Keratinocyte (primary cell): Measurements from ENCODE around the gene AKR7A3. TPM values are rescaled to one million over a fixed set of nuclear protein-coding genes. Genes with fewer than 3 reads are reported as not detected.

Source experiments
- DNase-seq: peaks from one replicate; pipeline ENCODE4 v3.0.0-alpha.2; 2011; ENCODE audit warnings: low read depth, missing footprints, low spot score
- FAIRE-seq: peaks from 2 replicates; lab custom pipeline; 2011; peaks lifted over from hg19 to GRCh38; lab: Jason Lieb, UNC
- H2AFZ ChIP-seq: 2 replicates; pipeline ENCODE4 v1.6.0; 2012; ENCODE audit warnings: low read length, control low read depth, inconsistent platforms; ENCODE audit not compliant: control insufficient read depth
- H3K27ac ChIP-seq: 2 replicates; pipeline ENCODE4 v1.5.1; 2011; ENCODE audit warnings: low read length; ENCODE audit not compliant: control insufficient read depth, insufficient read depth
- H3K27me3 ChIP-seq: 3 replicates; pipeline ENCODE4 v1.6.0; 2011; ENCODE audit warnings: low read length; ENCODE audit not compliant: control insufficient read depth, insufficient read depth; ENCODE audit errors: extremely low read depth
- H3K36me3 ChIP-seq, 2 experiments: 2 replicates in 1 of 2; 3 replicates in 1 of 2; pipeline ENCODE4 v1.5.1; 2011; ENCODE audit warnings: low read length in 2 of 2, mild to moderate bottlenecking in 1 of 2; ENCODE audit not compliant: control insufficient read depth in 2 of 2, insufficient read depth in 2 of 2; ENCODE audit errors: extremely low read depth in 1 of 2
- H3K4me1 ChIP-seq: 3 replicates; pipeline ENCODE4 v1.5.1; 2011; ENCODE audit warnings: low read length; ENCODE audit not compliant: control insufficient read depth, insufficient read depth; ENCODE audit errors: extremely low read depth
- H3K4me2 ChIP-seq: 3 replicates; pipeline ENCODE4 v1.6.0; 2011; ENCODE audit warnings: low read depth, low read length; ENCODE audit not compliant: control insufficient read depth, insufficient read depth; ENCODE audit errors: extremely low read depth
- H3K4me3 ChIP-seq, 3 experiments: fragments of 200-600 bp in 1 of 3; sonication (generic) in 1 of 3; 2 replicates in 2 of 3; 3 replicates in 1 of 3; pipeline ENCODE4 v1.5.1; 2011 to 2016; ENCODE audit warnings: low read length in 3 of 3, mild to moderate bottlenecking in 3 of 3, control low read depth in 2 of 3, inconsistent platforms in 1 of 3, low read depth in 1 of 3, mixed read lengths in 1 of 3, mixed run types in 1 of 3, moderate library complexity in 1 of 3; ENCODE audit not compliant: control insufficient read depth in 2 of 3, insufficient read depth in 2 of 3; ENCODE audit errors: extremely low read depth in 1 of 3
- H3K79me2 ChIP-seq: 2 replicates; pipeline ENCODE4 v1.6.0; 2012; ENCODE audit warnings: low read length; ENCODE audit not compliant: control insufficient read depth, insufficient read depth
- H3K9ac ChIP-seq: 3 replicates; pipeline ENCODE4 v1.6.0; 2011; ENCODE audit warnings: low read length; ENCODE audit not compliant: control insufficient read depth, insufficient read depth; ENCODE audit errors: extremely low read depth
- H3K9me1 ChIP-seq: 3 replicates; pipeline ENCODE4 v1.6.0; 2011; ENCODE audit warnings: low read length; ENCODE audit not compliant: control insufficient read depth, insufficient read depth; ENCODE audit errors: extremely low read depth
- H3K9me3 ChIP-seq: 2 replicates; pipeline ENCODE4 v1.5.1; 2012; ENCODE audit warnings: low read depth, low read length; ENCODE audit not compliant: control insufficient read depth
- H4K20me1 ChIP-seq: 3 replicates; pipeline ENCODE4 v1.6.0; 2011; ENCODE audit warnings: low read length; ENCODE audit not compliant: control insufficient read depth, insufficient read depth; ENCODE audit errors: extremely low read depth
- EZH2 ChIP-seq: IDR thresholded peaks from one replicate; pipeline ENCODE4 v1.6.1; 2012; ENCODE audit warnings: inconsistent platforms, mild to moderate bottlenecking, low read length, moderate library complexity
- dilution Hi-C: fragments of 300-500 bp; cut with MboI; formaldehyde crosslinking; loops from one replicate; pipeline ENCODE4 v1.7.0; 2020; ENCODE audit warnings: low sequenced_read_pairs; ENCODE audit not compliant: extremely low pct_ligation_motif_present
- polyA plus RNA-seq, 5 experiments: library from polyadenylated mRNA; depleted of rRNA in 3 of 5; stranded (reverse) in 3 of 5; stranded (forward) in 1 of 5; unstranded in 1 of 5; fragments of >200 nt; gene quantifications; 1 replicate in 1 of 5; 2 replicates in 3 of 5; 3 replicates in 1 of 5; pipeline versions ENCODE4 v1.2.1 to v1.2.3, GENCODE V29; 2011 to 2012; ENCODE audit warnings: missing spikeins in 2 of 5, low read depth in 1 of 5, low replicate concordance in 1 of 5
- TF ChIP-seq, protein P1 (sequence below), 3 experiments: IDR thresholded peaks in 1 of 3; conservative IDR thresholded peaks in 1 of 3; optimal IDR thresholded peaks in 1 of 3; 2 replicates in 2 of 3; 3 replicates in 1 of 3; pipeline versions ENCODE3 to v1.5.1; 2011; ENCODE audit warnings: low read length in 3 of 3, mild to moderate bottlenecking in 3 of 3, moderate library complexity in 2 of 3, control low read depth in 1 of 3, inconsistent platforms in 1 of 3; ENCODE audit not compliant: insufficient read depth in 2 of 3; ENCODE audit errors: extremely low read depth in 1 of 3

The AKR7A3 gene
- polyA plus RNA-seq, 1 donor (not counting 4 experiments of a cell fraction or from before 2014, with no cell fraction given): 0.17 TPM

DNA sequence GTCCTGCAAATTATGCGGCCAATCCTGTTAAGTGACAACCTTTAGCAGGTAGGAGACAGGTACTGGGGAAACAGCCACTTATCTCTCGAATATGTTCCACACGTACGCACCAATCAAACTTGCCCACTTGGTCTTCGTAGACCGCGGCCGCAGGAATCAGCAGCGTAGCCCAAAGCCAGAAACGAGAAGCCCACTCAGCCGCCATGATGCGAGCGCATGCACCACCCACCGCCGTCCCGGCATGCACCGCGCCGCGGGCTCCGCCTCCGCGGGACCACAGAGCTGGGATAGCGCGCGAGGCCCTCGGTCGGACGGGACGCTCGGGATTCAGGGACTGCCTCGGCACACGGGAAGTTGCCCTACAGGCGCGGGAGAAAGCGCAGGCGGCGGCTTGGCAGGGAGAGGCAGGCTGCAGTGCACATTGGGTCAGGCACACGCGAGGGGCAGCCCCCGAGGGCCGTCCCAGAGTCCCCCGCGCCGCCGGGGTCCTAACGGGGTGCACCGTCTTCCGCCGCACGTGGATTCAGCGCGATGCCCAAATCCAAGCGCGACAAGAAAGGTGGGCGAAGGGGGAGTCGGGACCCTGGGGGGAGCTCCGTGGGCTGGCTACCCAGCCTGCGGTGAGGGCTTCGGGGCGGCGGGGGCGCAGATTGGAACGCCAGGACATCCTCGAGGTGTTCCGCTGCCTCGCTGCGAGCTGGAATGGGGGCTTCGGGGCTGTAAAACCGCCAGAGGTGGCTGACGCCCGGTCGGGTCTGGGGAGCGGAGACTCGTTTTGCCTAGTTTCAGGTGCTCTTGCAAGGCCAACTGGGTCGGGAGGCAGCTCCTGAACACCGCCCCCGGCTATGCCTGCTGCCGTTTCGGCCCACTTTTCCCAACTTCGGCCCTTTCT is 37.0 kb downstream of the AKR7A3 start, which contains the start of the genes EMC1 and MRTO4:
EMC1 (minus strand) TSS at position 220 of the 892 bp plus-strand sequence; CDS start at position 205, 15 bp downstream.
MRTO4 (plus strand) TSS at position 501 of the 892 bp plus-strand sequence; CDS start at position 532, 31 bp downstream.
- H3K9ac ChIP-seq: peak within 1 kb of the TSS; percentile 97
- dilution Hi-C loops: no loop called here
- H3K9me1 ChIP-seq: peaks cover 3% of the 10 kb centered on the region
- no peaks in the 10 kb centered on the region for H3K9me3 ChIP-seq
- H3K27me3 ChIP-seq: no peaks in the 10 kb centered on the region
- H2AFZ ChIP-seq: peak within 1 kb of the TSS; percentile 98
- peaks cover 5 to 19% of the 10 kb centered on the region in 2 experiments for H3K36me3 ChIP-seq
- peak within 1 kb of the TSS; percentile 89 for H3K27ac ChIP-seq
- no peak for TF ChIP-seq EZH2
- TF ChIP-seq, protein P1, sequence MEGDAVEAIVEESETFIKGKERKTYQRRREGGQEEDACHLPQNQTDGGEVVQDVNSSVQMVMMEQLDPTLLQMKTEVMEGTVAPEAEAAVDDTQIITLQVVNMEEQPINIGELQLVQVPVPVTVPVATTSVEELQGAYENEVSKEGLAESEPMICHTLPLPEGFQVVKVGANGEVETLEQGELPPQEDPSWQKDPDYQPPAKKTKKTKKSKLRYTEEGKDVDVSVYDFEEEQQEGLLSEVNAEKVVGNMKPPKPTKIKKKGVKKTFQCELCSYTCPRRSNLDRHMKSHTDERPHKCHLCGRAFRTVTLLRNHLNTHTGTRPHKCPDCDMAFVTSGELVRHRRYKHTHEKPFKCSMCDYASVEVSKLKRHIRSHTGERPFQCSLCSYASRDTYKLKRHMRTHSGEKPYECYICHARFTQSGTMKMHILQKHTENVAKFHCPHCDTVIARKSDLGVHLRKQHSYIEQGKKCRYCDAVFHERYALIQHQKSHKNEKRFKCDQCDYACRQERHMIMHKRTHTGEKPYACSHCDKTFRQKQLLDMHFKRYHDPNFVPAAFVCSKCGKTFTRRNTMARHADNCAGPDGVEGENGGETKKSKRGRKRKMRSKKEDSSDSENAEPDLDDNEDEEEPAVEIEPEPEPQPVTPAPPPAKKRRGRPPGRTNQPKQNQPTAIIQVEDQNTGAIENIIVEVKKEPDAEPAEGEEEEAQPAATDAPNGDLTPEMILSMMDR (optimal IDR thresholded peaks at IDR 0.05 in 1 of 3, IDR thresholded peaks at IDR 0.05 in 1 of 3, conservative IDR thresholded peaks at IDR 0.05 in 1 of 3; ENCODE audit: extremely low read depth in 1 of 3, insufficient read depth in 2 of 3, low read length in 3 of 3): no peak
- FAIRE-seq: no peak
- DNase-seq: no peak
- peak within 1 kb of the TSS; percentile 73 for H3K4me2 ChIP-seq
- peaks cover 96% of the 10 kb centered on the region for H3K79me2 ChIP-seq
- H3K4me3 ChIP-seq: peak within 1 kb of the TSS; percentile 89 to 92 (median 92)
- H4K20me1 ChIP-seq: peaks cover 10% of the 10 kb centered on the region
- H3K4me1 ChIP-seq: peaks cover 19% of the 10 kb centered on the region

DNA sequence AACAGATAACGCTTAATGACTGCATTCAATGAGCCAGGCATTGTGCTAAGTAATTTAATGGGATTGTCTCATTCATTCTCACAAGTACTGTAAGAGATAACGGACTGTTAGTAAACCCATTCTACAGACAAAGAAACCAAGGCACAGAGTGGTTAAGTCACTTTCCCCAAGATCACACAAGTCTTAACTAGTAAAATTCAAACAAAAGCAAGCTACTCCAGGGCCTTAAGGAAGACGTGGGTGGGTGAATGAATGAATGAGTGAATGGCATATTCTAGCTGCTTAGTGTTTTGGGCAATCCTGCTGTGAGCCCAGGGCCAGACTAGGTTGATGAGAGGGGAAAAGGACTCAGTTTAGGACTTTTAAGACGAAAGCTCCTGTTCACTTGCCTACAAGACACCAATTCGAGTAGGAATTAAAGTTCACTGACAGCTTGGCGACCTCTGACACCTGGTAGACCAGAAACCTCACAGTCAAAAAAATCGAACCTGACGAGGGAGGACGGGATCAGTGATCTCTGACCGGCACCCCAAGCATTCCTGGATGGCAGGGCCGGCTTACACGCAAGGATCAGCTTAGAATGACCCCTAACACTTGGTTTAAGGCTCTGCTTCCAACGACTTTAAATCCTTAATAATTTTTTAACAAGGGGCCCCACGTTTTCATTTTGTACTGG is 37.8 kb downstream of the AKR7A3 start:
- Histone ChIP-seq H3K9me1 (peaks cover 3% of the 10 kb centered on the region), H3K27me3 (no peaks in the 10 kb centered on the region), H3K9me3 (no peaks in the 10 kb centered on the region), H3K36me3 (peaks cover 3 to 13% of the 10 kb centered on the region in 2 experiments), H2AFZ (peak overlapping the region; percentile 98), H3K27ac (peak overlapping the region; percentile 89), H3K4me3 (peak overlapping the region; percentile 89 to 92 (median 92)), H3K9ac (peak overlapping the region; percentile 97), H3K4me1 (peaks cover 19% of the 10 kb centered on the region), H4K20me1 (peaks cover 7% of the 10 kb centered on the region), H3K4me2 (peak overlapping the region; percentile 73), H3K79me2 (peaks cover 97% of the 10 kb centered on the region)
- DNase-seq: no peak
- no peak for TF ChIP-seq EZH2
- TF ChIP-seq, protein P1 (optimal IDR thresholded peaks at IDR 0.05 in 1 of 3, IDR thresholded peaks at IDR 0.05 in 1 of 3, conservative IDR thresholded peaks at IDR 0.05 in 1 of 3; ENCODE audit: extremely low read depth in 1 of 3, insufficient read depth in 2 of 3, low read length in 3 of 3): no peak
- FAIRE-seq: no peak
- dilution Hi-C loops: no loop called here
